HG03342 (cell line): ENCODE results near the gene NIM1K.
"Not testable (repeated sequence)": the region's sequence is repeated elsewhere in the genome, so short reads cannot be mapped to it uniquely, and the experiment has no call there.

Source experiments
- ATAC-seq: cut with Tn5 transposase; IDR thresholded peaks from one replicate; pipeline ENCODE4 v1.9.1; 2021; ENCODE audit warnings: mild to moderate bottlenecking, moderate library complexity; ENCODE audit not compliant: unreplicated experiment

NIM1K gene

DNA sequence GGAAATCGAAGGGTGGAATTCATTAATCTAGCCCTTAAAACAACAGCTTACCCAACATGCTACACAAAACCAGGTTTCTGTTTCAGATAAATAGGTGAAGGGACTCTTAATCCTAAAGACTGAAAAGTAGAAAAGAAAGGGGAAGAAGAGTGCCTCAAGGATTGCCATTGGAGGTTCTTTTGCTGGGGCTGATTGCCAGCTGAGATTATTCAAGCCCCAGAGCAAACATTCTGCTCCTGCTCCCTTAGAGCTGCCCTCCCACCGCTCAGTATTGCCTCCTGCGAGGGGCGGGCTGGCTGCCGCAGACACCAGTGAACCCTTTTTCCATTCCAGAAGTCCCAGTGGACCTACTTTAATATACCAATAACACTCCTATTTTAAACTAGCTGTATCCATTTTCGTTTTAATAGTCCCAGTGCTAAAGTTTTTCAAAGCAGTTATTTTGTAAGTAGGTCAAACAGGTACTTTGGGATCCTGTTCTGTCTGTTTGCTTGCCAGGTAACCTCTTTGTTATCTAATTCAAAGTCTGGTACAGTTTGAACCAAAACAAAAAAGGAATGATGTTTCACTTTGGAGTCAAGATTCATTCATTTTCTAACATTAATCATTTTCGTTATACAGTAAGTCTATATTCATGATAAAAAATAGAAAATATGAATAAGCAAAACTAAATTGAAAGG lies 82.5 kb downstream of the NIM1K start:
- no peak for ATAC-seq

DNA sequence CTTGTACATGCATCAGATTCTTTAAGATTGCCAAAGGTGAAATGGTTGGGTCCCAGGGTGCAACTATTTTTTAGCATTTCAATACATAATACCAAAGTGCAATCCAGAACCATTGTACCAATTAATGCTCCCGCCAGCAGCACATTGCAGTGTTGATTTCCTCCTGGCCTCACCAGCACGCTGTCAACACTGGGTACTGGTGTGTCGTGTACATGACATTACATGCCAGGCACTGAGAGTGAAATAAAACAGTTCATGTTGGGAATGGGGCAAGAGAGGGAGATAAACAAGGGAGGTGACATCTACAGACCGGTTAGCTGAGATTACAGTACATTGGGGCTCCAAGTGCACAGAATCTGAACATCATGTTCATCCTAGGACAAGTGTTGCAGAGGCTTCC lies 83.4 kb downstream of the NIM1K start:
- no peak for ATAC-seq

DNA sequence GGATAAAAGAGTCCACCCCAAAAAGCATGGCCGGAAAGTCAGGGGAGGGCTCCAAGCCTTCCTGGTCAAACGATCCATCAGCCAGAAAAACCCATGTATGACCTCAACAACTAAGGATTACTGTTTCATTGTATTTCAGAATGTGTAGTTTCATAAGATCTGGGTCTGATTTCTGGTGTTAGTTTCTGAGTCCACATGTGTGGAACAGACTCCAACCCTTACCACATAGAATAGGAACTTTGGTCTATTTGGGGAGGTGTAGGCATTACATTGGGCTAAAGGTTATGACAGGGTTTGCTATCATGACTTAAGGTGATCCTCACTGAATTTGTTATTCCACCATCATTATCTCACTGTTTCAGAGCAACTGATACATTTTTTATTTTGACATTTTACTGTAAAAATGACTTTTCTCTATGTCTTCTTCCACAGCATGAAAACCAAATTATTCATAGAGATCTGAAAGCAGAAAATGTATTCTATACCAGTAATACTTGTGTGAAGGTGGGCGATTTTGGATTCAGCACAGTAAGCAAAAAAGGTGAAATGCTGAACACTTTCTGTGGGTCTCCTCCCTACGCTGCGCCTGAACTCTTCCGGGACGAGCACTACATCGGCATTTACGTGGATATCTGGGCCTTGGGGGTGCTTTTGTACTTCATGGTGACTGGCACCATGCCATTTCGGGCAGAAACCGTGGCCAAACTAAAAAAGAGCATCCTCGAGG lies 87.7 kb downstream of the NIM1K start:
- ATAC-seq, result no peak

DNA sequence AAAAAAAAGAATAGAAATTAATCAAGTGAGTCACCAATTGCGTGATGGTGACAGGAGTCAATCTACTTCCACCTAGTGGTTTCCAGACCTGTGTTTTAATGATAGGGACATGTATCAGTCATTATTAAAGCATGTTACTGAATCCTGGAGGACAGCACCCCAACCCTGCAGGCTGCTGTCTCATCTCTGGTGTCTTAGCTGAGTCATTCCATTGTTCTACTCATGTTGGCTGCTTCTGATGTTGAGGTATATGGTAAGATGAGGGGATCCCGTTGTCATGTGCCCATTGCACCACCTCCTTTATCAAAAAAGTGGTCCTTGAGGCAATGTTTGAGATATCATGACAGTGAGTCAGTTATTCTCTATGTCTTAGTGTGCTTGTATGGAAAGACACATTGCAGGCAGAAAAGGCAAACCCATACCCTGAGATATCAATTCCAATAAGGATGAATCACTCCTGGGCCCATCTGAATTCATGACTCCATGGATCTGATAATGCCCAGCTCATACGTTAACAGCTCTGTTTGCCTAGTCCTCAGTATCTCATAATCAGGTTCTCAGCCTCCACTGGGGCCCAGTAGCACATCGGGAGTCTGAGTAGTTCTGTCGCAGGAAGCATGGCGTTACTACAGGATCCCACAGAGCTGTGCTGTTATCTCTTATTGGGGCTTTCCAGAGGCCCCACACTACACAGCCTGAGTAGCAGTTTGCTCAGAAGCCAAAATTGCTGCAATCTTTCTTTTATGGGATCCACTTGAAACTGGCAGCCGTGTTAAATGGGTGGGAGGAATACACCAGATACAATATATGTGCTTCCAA lies 90.0 kb downstream of the NIM1K start:
- ATAC-seq, result no peak

DNA sequence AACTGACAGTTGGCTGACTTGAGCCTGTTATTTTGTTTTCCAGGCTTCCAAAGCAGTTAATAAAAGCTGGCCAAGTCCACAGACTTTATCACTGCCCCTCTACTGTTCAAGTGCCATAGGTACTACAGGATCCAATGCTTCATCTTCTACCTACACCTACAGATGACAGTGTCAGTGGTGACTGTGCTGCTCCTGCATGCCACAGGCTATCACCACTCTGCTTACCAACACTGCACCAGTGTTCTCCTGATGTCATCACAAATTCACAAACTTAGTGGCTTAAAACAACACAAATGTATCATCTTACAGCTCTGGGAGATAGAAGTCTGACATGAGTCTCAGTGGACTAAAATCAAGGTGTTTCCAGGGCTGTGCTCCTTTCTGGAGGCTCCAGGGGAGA lies 94.6 kb downstream of the NIM1K start:
- no peak for ATAC-seq

DNA sequence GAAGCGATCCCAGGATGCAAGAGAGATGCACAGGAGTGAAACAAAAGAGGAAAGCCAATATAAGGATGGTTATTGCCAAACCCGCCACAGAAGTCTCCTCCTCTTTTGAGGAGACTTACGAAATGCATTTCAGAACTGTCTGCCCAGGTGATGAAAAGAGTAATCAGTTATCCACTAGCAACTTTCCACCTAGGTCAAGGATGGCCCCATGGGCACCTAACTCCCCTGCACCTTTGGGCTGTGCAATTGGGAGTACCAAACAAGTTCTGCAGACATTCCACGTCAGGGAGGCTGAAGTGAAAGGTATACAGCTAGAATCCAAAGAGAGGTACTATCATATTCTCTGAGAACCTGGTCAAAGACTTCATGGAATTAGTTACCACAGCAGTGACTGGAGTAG lies 95.5 kb downstream of the NIM1K start:
- ATAC-seq, result no peak

DNA sequence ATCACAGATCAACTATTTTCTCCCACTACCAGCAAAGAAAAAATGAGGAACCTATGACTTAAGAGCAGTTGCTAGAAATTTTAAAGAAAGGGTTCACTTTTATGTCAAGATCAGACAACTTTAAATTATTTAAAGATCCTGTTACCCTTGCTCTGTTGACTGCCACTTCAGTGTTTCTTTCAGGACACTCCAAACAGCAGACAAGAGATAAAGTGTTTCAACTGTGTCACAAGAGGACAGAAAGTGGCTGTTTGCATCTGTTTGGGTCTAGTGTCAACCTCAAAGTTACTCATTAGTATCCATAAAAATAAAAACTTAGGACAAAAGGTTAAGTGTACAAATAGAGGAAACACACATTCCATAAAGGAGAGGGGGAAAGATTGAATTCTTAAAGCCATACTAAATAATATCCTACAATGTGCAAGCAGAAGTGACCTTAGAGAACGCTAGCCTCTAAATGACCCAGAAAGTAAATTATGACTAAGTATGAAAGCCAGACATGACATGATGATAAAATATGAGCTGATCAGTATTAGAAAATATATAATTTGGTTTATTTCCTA lies 96.3 kb downstream of the NIM1K start:
- ATAC-seq, result no peak

DNA sequence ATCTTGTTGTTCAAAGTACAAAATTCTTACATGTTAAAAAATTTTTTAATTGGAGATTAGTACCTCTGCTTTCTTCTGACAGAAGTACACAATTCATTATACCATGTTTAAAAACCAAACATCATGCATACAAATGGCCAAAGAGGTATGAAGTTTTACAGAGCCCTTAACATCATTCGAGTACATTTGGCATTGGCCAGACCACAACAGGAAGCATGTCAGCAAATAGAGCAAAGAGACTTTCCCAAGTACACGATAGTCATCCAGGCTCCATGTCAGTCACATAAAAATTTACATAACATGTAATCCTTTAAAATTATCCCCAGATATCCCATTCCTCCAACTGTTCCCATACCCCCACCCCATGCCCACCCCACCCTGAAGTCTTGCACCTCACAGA lies 98.7 kb downstream of the NIM1K start:
- ATAC-seq, result no peak

DNA sequence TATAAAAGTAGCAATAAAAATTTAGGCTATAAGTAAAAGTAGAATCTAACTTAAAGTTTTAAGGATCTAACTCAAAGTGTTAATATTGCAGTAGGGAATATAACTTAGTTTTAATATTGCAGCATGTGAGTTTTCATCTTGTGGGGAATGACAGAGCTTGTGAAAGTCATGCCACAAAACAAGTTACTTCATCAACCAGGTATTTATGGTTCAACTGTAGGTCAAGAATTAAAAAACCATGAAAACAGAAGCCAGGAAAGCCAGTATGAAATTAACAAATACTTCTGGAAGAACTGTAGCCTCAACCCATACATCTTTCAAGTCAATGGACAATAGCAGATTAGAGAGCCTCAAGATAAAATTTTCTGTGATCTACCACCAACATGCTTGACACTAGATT lies 102.2 kb downstream of the NIM1K start:
- ATAC-seq, result no peak

DNA sequence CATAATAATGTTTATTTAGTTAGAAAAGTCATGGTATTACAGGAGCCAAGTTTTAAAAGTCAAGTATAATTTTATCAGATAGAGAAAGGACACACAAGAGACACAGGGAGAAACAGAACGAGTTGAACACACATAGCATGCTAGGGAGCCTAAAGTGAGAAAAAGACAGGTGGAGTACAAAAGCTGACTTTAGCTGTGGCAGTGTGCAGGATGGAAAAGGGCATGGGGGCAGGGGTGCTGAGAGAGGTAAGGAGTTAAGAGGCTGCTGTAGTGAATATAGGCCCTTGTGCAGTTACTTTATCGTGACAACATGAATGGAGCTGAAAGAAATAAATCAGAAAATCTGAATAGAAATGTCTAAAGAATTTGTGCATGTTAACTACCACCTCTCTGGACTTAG lies 103.2 kb downstream of the NIM1K start:
- ATAC-seq, result no peak

DNA sequence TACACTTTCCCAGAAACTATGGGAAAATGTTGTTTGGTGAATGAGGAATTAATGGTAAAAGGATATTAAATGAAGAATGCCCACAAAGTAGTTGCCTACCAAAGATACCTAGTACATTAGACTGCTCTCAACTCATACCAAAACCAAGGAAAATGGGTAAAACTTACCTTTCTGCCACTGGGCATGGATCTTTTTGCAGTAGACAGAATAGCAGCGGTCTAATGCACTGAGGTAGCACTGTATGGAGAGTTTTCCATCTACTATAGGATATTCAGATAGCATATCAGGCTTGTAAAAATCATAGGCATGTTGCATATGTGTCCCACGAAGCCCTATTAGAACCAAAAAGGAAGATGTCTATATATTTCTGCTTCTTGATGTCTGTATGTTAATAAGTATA lies 104.8 kb downstream of the NIM1K start:
- no peak for ATAC-seq

DNA sequence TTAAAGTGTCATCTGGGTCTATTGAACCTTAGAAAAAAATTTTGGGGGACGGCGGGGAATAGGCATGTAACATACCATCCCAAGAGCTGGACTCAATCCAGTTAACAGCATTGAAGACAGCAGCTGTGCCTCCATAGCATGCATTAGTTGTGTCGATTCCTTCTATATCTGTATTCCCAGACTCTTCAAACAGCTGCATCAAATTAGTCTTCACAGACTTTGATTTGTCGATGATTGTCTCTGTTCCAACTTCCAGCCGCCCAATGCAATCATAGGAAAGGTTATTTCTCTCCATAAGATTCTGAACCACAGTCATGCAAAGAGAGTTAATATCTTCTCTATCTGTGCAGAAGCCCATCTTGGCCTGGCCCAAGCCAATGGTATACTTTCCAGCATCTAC lies 106.4 kb downstream of the NIM1K start:
- no peak for ATAC-seq

DNA sequence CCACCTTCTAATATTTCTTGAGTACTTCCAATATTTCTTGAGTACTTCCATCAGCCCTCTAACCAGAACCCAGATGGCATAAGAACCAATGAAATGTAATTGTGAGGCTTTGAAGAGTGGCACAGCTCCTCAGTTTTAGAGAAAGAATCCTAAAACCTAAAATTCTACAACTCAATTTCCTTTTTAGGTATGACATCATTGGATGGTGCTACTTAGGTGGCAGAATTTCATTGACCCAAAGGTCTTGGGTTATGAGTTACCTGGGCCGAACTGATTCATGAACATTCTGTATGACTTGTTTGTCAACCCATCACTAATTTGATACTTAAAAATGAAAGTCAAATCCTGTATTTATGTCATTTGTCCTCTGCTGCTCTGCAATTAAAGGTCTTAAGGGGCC lies 108.1 kb downstream of the NIM1K start:
- no peak for ATAC-seq

DNA sequence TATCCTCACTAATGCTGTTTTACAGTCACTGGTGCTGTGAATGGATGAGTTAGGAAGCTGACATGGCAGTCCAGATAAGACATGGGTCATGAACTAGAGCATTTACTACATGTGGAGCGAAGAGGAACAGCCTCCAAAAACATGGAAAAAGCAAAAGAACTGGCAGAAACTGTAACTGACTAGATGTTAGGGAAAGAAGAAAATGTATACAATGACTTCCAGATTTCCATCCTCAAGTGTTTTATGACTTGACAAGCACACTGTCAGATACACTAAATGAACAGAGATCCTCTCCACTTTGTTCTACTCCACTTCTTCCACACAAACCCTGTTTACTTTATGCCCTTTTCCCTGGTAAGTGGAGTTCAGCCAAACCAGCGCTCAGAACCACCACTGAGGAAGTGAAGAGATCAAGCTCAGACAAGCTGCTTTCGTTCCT lies 109.6 kb downstream of the NIM1K start:
- ATAC-seq, result no peak

DNA sequence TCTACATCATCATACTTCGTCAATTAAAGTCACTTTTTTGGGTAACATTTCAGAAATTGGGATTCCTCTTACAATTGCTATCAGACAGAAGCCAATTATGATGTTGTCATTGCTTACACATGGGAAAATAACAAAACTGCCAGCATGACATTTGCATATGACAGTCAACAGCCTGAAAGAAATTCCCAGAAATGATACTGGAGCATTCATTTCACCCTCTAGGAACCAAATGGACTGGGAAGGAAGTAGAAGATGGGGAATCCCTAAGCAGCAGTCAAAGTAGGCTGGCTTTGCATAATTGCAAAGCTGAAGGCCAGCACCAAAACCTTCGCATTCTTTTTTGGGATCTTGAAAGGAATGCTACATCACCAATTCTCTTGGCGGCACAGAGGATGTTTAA lies 110.5 kb downstream of the NIM1K start:
- no peak for ATAC-seq

DNA sequence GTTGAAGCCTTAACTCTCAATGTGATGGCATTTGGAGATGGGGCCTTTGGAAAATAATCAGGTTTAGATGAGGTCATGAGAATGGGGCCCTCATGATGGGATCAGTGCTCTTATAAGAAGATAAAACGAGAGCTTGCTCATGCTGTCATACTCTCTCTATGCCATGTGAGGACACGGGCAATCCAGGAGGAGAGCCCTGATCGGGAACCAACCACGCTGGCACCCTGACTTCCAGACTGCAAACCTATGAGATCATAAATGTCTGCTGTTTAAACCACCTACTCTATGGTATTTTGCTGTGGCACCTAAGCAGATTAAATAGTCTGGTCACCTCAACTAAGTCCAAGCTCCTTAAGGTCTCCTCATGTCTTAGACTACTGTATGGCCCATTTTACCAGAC lies 111.2 kb downstream of the NIM1K start:
- no peak for ATAC-seq

DNA sequence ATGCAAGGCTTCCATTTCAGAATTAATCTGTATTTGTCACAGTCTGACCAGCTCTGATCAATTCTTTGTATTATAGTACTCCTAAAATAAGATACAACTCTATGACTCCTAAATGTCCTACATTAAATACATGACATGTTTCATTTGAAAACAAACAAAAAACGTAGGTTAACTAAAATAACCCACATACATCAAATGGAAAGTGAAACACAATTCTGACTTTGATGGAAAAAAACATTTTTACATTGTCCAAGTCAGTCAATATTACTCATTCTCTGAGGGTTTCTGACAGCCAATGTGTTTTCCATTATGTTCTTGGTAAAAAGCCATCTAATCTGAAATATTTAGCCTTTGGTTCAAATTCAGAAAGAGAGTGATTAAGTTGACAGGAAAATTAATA lies 112.5 kb downstream of the NIM1K start:
- peak; percentile 53 for ATAC-seq

DNA sequence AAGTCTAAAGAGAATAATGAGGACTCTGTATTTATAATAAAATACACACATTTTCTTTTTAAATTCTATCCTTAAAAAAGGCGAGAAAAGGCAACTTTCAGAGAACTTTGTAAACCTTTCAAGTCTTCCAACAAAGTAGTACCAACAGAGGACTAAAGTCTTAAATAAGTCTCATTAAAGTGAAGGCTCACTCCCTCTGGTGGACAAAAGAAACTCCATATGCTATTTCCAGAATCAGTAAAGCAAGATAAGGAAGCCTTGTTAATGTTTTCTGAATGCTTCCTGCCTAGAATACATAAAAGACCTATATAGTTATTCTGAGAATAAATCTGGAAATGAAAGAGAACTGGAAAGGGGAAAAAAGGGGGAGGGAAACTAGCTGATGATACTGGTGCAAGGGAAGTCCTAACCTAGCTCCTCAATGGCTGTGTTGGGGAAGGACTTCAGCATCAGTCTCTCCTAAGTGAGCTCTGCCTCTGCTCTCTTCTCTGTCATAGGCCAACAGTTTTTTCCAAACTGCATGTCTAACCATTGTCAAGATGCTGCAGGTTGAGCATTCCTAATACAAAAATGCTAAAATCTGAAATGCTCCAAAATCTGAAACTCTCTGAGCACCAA lies 114.0 kb downstream of the NIM1K start:
- peak; percentile 65 for ATAC-seq

DNA sequence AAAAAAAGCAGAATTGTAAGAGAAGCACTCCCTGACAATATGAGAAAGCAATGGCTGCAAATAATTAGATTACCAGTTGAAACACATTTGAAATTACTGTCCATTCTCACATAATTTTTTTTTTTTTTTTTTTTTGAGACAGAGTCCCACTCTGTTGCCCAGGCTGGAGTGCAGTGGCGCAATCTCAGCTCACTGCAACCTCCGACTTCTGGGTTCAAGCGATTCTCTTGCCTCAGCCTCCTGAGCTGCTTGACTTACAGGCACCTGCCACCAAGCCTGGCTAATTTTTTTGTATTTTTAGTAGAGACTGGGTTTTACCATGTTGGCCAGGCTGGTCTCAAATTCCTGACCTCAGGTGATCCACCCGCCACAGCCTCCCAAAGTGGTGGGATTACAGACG lies 114.9 kb downstream of the NIM1K start:
- ATAC-seq, result not testable (repeated sequence)

DNA sequence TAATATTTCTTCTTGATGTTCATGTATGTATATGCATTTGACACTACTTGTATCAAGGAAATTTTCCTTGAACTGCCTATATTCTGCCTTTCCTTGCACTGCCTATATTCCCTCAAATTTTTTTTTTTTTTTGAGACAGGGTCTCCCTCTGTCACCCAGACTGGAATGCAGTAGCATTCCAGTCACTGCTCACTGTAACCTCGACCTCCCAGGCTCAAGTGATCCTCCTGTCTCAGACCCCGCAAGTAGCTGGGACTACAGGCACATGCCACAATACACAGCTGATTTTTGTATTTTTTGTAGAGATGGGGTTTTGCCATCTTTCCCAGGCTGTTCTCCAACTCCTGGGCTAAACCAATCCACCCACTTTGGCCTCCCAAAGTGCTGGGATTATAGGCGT lies 117.1 kb downstream of the NIM1K start:
- ATAC-seq, result no peak

DNA sequence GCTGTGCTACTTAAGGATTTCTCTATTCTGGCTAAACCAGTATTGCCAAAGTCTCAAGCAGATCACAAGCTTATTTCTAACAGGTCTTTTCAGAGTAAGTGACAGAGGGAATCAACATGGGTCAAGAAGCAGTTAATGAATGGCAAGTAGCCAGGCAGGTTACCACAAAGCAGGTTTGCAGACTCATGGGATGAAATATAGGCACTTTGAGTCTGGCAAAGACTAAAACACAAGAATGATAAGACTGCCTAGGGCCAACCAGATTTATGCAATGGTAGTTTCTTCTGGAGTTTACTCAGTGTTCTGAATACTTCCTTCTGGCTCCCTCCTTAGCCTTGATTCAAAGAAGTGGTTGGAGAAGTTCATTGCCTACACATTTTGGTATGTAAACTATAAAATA lies 117.6 kb downstream of the NIM1K start:
- no peak for ATAC-seq
